Fibroblast of gingiva (primary cell): ENCODE measurements around the gene DENND1A.

Source experiments
- DNase-seq: peaks from one replicate; pipeline ENCODE4 v3.0.0-alpha.2; 2011; ENCODE audit warnings: low read depth

DENND1A gene

DNA sequence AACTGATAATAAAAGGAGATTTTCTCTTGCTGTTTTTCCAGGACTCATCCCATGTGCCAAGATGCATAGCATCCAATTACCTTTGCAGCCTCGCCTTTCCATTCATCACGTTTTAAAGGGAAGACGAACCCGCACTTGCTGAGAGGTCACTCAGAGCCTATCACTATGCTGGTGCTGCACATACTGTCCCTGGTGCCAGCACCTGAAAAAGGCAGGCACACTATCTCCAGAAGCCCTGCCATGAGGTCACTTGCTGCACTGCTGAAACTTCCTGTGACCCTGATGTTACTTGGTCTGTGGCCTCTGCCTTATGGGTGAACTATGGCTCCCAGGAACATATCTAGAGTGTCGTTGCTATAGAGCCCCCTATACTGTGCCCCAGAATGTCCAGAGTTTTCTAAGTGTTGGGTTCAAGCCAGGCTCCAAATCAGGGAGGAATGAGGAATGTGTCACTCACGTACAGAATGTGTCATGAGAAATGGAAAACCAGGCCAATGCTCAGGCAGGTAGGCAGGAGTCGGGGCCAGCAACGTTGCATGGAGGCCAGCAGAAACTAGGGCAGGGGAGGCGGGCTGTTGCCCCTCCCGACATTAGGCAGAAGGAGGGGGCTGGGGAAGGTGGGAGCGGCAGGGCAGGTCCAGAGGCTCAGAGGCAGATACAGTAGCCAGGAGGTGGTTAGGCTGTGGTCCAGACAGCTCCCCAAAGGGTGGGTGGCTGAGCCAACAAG is 311.8 kb downstream of the DENND1A start:
- no peak for DNase-seq

DNA sequence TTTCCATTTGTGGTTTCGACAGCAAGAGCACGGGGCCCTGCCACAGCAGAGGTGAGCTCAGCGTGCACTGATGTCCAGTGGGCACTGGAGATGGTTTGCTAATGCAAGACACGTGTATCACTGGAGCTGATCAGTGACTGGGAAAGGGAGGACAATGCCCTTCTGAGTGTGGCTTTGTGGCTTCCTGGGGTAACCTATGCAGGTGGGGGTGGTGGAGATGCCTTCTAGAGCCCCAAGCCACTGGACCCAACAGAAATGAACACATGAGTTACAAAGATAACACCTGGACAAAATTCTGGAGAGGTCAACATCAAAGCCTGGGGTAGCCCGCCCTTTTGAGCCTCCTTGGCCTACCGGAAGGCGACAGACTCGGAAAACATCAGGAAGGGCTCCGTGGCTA is 312.6 kb downstream of the DENND1A start:
- DNase-seq: no peak

DNA sequence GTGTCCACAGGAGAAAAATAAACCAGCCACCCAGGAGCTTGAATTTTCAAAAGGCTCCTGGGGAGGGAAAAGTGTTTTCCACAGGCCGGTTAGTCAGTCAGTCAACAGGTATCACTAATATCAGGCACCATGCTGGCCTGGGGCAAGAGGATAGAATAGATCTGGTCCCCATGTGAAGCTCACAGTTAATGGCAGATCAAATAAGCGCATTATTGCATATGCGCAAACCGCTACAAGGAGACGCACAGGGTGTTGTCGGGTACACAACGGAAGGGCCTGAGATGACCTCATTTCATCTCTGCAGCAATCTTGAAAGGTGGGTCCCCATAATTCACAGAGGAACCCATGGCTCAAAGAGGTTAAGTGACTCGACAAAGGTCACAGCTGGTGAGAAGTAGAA is 313.2 kb downstream of the DENND1A start:
- DNase-seq: no peak

GRCh38 chr9:123615381-123615780 is 314.5 kb downstream of the DENND1A start:
- DNase-seq: no peak

GRCh38 chr9:123614306-123615263 is 315.3 kb downstream of the DENND1A start:
- DNase-seq: no peak

DNA sequence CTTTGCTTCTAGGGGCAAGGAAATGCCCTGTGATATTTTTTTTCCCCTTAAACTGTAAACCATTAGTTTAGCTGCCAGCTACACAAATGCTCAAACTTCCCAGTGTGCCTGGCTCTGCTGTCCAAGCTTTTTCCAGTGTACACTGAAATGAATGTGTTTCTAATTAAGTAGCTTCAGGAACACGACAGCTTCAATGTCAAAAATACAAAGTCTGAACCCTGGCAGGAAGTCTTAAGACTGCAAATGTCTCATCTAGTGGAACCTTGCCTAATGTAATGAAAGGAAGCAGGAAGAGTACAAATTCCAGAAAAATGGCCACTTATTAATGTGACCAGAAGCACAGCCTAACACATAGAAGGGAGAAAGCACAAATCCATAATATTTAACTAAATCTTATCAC is 318.7 kb downstream of the DENND1A start:
- peak; percentile 70 for DNase-seq

DNA sequence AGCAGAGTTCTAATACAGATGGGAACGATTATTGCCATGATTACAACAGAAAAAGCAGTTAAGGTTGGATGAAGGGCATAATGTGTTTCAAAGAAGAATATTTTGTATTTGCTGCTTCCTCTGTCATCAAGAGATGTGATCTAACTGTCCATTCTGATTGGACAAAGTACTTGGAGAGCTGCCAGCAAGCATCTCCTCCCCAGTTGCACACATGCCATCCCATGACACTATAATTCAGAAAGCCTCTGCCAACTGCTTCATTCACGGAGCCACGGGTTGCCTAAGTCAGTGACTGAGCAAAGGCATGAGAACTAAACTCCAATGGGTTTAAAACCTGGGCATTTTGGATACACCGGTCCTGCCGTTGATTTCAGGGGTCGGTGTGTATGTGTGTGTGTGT is 320.1 kb downstream of the DENND1A start:
- DNase-seq: peak; percentile 27

- no peak for DNase-seq
These were observed 321.8 kb downstream of the DENND1A start for GRCh38 chr9:123608104-123608503.

DNA sequence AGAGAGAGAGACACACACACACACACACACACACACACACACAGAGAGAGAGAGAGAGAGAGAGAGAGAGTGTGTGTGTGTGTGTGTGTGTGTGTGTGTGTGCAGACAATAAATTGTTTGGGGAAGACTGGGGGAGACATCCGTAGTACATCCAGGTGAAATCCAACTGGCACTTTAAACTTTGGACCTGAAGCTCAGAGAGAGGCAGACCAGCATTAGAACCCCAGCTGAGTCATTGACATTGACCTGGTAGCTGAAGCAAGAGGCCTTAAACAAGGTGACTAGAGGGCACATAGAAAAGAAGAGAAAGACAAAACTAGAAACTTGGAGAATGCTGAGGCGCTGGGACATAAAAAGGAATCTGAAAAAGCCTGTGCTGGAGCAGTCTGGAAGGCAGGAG is 322.4 kb downstream of the DENND1A start:
- no peak for DNase-seq

DNA sequence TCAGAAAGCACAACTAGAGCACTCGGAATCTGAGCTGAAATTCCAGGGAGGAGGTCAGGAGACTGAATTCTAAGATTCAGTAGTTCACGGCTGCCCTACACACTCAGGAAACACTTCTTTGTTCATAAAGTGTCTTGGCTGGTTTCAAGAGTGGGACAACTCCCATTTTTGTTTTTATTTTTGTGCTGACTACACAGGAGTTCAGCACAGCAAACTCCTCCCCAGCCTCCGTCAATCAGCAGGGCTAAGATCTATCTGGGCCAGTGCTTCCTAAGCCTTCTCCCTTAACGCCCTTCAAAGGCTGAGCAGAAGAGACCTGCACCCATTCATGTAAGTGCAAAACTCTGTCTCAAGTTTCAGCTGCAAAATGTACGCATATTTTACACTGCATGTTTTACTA is 323.8 kb downstream of the DENND1A start:
- DNase-seq: no peak

GRCh38 chr9:123605286-123605685 is 324.6 kb downstream of the DENND1A start:
- no peak for DNase-seq

- no peak for DNase-seq
These were observed 325.1 kb downstream of the DENND1A start for GRCh38 chr9:123604861-123605260.

GRCh38 chr9:123601828-123602227 is 328.1 kb downstream of the DENND1A start:
- DNase-seq: no peak

DNA sequence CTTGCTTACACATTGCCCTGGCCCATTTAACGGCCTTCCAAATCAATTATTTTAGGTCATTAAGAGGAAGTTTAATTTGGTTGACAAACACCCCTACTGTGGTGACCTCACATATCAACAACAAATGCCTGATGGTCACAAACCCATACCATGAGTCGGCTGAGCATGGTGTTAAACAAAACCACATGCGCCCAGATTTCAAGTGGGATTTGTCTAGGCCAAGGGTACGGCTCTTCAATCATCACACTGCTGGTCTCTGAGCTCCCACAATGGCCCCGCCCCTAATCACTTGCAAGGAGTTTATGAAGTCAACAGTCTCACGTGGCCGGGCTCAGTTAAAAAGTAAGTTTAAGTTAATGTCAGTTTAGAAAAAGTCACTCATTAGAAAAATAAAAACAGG is 330.1 kb downstream of the DENND1A start:
- no peak for DNase-seq

DNA sequence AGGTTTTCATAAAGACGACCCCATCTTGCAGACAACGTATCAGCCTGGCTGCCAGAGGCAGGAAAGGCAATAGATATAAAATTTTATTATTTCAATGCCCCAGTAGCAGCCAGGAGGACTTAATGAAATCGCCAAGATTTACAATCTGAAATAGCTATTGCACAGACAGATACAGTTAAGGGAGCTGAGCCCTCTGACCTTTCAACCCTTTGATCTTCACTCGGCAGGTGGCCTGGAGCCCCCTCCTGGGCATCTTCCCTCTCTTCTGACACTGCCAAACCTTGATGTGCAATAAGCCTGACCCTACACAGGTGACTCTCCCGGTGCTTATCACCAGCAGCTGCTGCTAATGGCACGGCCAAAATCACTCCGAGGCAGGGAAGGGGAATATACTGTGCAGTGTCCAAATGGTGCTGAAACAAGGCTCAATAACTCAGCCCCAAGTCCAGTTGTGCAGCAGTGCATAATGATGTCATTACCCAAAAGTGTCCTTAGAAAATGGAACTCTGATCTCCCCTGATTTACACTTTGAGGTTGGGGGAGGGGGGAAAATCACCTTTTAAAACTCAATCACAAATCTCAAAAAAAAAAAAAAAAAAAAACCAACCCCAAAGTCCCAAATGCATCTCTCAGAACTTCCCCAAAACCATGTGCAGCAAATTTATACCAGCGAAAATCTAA is 331.9 kb downstream of the DENND1A start:
- DNase-seq: no peak

DNA sequence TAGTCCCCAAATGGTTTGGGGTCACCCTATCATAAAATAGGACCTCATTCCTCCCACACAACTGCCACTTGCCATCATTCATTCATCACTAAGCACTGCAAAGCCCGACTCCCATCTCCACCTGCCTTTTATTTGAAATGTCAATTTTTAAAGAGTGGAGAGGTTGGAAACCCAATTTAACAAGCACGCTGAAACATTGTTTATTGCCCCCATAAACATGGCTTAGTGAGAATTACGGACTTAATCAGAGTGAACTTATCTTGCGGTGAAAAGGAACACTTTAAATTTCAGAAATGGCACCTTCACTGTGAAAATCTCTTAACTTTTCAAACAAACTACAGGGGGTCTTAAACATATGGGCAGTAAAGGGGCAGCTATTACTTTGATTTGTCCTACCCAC is 332.9 kb downstream of the DENND1A start:
- DNase-seq: no peak

- DNase-seq: no peak
These were observed 338.6 kb downstream of the DENND1A start for GRCh38 chr9:123591283-123591682.

DNA sequence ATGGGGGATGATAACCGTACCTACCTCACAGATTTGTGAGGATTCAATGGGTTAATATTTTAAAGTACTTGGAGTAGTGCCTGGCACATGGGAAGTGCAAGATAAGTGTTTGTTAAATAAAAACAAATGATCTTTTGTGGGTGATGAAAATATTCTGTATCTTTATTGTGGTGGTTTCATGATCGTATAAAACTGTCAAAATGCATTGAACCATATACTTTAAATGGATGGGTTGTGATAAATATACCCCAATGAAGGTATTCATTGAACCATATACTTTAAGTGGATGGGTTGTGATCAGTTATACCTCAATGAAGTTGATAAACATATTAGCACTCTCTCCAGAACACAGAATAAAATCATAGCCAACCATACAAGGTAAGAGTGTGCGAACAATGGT is 339.4 kb downstream of the DENND1A start:
- DNase-seq: no peak

DNA sequence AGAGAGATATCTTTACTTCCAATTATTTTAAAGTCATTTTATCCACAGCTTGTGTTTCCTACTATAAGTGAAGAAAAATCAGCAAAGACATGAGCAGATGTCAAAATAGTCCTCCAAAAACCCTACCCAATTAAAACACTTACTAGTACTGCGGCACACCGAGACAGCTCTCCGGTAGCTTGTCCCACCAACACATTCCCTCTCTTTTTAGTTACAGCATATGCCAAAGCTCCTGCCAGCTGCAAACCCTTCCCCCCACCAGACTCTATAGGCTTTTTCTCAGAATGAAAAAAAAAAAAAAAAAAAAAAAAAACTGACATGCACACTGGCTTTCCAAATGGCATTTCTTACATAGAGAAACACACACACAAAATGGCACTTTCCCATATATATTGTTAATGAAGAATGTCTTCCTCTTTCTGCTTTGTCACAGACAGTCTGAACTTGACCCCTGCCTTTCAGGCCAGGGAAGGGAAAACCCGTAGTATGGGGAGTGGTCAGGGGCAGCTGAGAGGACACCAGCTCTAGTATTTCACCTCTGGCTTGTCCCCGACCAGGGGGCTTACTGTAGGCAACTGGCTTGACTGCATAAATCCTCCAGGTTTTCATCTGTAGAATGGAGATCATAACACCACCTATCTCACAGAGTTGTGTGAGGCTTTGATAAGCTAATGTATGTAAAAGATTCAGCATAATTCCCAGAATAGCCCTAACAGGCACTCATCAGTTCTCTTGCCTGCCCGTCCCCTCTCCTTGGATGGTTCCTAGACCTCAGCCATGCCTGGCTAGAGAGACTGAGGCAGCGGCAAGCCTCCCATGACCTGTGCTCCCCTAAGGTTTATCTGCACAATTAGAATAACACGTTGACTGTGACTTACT is 340.3 kb downstream of the DENND1A start:
- no peak for DNase-seq

DNA sequence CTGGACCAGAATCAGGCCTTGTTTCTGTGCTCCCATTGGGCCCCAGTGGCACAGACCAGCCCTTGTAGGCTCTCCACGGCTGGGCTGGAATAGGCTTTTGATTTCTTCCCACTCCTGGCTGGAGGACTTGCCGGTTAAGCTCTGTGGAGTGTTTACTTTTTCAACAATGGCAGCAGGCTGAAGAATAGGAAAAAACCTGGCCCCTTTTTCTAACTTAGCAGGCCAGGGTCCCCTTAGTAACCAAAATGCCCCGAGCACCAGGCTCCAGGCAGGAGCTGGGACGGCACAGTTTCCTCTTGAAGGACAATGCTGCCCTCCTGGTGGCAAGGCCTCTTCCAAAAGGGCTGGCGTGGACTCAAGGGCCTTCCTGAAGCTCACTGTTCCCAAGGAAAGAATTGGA is 343.7 kb downstream of the DENND1A start:
- no peak for DNase-seq
